HG03064 (cell line): ENCODE measurements around the gene DUSP15.
"Not testable (repeated sequence)": the region's sequence is repeated elsewhere in the genome, so short reads cannot be mapped to it uniquely, and the experiment has no call there.

Experiments
- ATAC-seq: cut with Tn5 transposase; IDR thresholded peaks from one replicate; pipeline ENCODE4 v1.9.1; 2021; ENCODE audit warnings: low read depth; ENCODE audit not compliant: unreplicated experiment

Gene DUSP15

DNA sequence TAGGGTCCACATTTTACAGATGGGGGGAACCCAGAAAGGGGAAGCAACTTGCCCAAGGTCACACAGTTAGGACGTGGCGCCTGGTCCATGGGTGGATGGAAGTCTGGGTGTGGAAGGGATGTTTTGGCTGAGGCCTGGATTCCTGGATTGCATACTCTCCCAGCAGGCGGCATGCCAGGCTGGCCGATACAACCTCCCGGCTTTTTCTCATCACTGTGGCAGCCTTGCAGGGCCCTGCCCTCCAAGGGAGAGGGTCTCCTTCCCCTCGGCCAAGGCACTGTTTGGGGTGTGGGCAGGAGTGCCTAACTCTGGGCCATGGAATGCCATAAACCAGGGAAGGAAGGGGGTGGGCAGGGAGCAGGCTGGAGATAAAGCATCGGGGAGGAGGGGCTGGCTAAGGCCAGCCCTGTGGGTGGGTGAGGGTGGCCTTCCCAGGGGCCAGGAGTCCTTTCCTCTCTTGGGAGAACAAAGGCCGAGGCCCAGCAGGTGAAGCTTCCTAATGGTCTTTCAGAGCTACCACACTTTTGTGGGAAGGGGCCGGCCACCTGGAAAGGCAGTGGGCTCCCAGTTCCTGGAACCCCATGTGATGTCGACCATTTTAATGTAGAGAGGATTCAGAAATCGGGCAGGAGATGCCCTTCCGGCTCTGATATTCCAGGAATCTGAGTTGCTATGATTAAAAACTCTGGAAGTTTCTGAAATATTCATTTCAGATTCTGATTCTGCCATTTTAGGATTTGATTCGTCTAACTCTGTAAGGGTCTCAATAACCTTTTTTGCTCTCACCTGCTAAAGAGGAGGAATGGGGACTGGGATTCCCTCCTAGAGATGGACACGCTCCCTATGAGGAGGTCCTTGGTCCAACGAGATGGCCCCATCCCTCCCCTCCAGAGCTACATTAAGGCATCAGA is 29.2 kb downstream of the DUSP15 start:
- no peak for ATAC-seq

- ATAC-seq: no peak
Measured at GRCh38 chr20:31839782-31840487, 30.4 kb downstream of the DUSP15 start.

DNA sequence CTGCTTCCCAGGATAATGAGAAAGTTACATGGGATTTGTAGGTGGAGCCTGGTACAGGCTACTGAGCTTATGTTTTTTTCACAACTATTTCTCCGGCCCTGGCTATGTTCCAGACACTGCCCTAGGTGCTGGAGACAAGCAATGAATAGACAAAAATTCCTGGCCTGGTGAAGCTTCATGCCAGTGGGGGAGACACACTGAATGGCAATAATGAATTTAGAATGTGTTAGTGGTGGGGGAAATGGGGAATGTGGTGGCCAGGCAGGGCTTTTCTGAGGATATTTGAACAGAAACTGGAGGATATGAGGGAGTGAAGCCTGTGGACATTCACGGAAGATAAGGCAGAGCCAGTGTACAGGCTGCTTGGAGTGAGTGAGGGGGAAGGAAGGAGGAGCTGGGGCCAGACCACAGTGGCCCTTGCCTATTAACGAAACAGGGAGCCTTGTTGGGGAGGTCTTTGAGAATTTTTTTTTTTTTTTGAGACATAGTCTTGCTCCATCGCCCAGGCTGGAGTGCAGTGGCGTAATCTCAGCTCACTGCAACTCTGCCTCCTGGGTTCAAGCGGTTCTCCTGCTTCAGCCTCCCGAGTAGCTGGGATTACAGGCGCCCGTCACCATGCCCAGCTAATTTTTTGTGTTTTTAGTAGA is 31.6 kb downstream of the DUSP15 start:
- ATAC-seq: no peak

- ATAC-seq: no peak
Measured at GRCh38 chr20:31837896-31838397, 32.4 kb downstream of the DUSP15 start.

GRCh38 chr20:31836853-31837608 is 33.3 kb downstream of the DUSP15 start:
- ATAC-seq: no peak

DNA sequence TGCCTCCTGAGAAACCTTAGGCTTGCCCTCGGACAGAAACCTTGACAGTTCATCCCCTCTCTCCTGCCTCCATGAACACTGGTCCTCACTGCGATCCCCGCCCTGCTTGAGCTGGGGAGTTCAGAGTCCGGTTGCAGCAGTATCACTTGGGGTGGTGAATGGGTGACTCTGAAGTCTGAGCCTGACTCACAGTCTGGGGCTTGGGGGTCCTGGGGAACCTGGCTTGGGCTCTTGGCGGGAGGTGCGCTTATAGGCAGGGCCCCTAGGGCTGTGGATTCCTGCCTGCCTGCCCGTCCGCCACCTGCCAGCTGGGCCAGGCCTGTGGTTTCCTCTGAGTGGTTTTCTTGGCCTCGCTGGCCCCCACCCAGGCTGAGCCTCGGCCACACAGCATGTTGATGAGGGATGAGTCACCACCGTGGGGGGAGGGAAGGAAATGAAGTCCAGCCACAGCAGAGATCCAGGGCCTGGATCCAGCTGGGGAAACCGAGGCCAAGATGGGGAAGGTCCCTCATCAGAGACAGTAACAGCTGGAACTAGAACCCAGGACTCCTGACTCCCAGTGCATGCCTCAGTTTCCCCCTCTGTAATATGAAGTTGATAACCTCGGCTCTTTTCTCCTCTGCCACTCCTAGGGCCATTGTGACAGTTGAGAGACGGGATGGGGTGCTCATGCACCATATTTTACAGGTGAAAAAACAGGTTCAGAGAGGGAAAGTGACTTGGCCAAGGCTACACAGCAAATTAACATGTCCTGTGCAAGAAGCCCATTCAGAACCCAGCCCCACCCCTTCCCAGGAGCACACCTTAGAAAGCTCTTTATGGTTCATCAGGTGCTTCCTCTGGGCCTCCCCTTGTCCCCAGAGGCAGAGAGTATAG is 34.1 kb downstream of the DUSP15 start:
- ATAC-seq: no peak

DNA sequence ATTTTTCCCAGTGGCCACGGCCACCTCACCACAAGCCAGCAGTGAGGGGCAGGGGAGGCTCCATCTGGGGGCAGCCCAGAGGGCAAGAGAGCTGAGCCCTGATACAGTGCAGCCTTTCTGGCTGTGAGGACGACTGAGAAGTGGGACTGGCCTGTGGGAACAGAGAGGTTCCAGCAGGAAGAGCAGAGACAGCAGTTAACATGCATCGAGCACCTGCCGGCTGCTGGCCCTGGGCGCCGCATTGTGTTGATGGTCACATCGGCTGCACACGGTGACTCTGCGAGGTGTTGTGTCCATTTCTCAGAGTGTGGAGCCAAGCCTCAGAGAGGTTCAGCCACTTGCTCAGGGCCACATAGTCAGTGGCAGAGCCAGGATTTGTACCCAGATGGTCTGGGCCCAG is 34.8 kb downstream of the DUSP15 start:
- no peak for ATAC-seq

GRCh38 chr20:31833931-31834521 is 36.3 kb downstream of the DUSP15 start:
- no peak for ATAC-seq

GRCh38 chr20:31833130-31833930 is 37.0 kb downstream of the DUSP15 start:
- ATAC-seq: no peak

DNA sequence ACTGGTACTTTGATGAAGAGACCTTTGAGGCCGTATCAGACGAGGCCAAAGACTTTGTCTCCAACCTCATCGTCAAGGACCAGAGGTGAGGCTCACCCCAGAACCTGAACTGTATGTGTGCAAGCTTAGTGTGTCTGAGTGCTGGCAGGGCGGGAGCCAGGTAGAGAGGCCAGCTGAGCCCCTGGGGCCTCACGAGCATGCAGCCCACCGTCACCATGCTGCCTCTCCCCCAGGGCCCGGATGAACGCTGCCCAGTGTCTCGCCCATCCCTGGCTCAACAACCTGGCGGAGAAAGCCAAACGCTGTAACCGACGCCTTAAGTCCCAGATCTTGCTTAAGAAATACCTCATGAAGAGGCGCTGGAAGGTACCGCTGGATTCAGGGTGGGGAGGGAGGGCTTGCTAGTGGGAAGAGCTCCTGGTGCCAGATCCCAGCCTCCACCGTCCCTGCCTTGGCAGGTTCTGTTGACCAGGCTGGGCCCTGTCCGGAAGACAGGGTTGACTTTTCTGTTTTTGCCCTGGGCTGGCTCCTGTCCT is 38.5 kb downstream of the DUSP15 start:
- ATAC-seq: no peak

- ATAC-seq: no peak
Measured at GRCh38 chr20:31831211-31831610, 39.1 kb downstream of the DUSP15 start.

DNA sequence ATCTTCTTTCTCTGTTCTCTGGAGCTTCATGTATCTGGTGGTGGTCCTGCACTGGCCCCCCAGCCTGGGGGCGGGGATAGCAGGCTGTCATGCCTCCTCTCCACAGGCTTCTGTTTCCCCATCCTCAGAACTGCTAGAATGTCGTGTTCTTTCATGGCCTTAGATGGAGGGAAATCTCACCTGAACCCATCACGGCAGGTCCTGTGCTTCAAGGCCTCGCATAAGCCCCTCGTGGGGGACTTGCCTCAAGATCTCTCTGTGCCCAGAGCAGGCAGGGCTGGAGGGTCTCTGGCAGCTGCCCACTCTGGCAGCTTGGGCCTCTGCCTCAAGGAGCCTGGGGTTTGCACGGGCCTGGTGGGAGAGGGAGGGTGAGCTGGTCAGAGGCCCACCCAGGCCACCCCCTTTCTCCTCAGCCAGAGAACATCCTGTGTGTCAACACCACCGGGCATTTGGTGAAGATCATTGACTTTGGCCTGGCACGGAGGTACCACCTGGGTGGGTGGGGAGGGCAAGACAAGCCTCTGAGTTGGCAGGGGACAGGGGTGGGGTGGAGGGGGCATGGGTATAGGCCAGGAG is 39.8 kb downstream of the DUSP15 start:
- no peak for ATAC-seq

- no peak for ATAC-seq
Measured at GRCh38 chr20:31829731-31830130, 40.6 kb downstream of the DUSP15 start.

GRCh38 chr20:31828016-31828415 is 42.3 kb downstream of the DUSP15 start:
- not testable (repeated sequence) for ATAC-seq

DNA sequence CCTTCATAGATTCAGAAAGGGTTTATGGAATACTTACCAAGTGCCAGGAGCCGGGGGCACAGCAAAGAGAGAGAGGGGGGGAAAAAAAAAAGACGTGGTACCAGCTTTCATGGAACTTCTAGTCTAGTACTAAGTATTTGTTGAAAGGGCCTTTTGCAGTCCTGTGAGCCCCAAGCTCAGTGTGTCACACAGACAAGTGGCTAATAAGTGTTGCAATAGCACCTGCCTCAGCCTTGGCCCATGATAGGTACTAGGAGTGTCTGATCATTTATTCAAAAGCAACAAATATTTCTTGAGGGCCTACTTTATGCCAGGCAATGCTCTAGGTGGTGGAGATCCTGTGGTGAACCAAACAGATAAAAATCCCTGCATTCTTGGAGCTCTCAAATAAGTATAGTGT is 43.3 kb downstream of the DUSP15 start:
- ATAC-seq: no peak

DNA sequence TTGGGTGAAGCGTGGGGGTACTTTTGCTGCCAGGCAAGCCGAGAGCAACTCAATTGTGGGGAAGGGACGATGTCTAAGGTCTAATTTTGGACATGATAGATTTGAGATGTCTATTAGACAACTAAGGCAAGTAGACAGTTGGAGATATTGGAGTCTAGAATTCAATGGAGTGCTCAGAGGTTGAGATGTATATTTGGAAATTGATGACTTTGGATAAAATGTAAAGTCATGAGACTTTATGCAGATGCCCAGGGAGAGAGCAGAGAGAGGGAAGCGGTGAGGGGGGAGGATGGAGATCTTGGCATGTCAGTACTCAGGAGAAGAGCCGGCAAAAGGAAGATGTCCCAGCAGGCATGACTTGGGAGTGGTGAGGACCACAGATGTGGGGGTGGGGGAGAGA is 44.3 kb downstream of the DUSP15 start:
- ATAC-seq: no peak

- no peak for ATAC-seq
Measured at GRCh38 chr20:31824554-31825313, 45.6 kb downstream of the DUSP15 start.
